Sigmoid colon (tissue), 4 donors: ENCODE results near the gene FBLIM1.

Experiments used
- CTCF ChIP-seq, 4 experiments: fragments of 450-650 bp in 3 of 4; fragments of 200-600 bp in 1 of 4; IDR thresholded peaks; one replicate each; pipeline ENCODE4 v1.5.1; 2016 to 2019; ENCODE audit warnings: antibody characterized with exemption in 4 of 4, mild to moderate bottlenecking in 3 of 4, moderate library complexity in 2 of 4
- EP300 ChIP-seq, 4 donors: sonication (generic); formaldehyde crosslinking; IDR thresholded peaks; one replicate each; pipeline ENCODE4 v1.6.1; 2017; ENCODE audit warnings: antibody characterized with exemption in 4 of 4
- POLR2A ChIP-seq, 2 donors: fragments of 450-650 bp; IDR thresholded peaks; one replicate each; pipeline ENCODE4 v1.6.1; 2016; ENCODE audit warnings: antibody characterized with exemption in 2 of 2, mild to moderate bottlenecking in 2 of 2, moderate library complexity in 2 of 2
- POLR2AphosphoS5 ChIP-seq, 4 donors: sonication (generic); formaldehyde crosslinking; IDR thresholded peaks; one replicate each; pipeline ENCODE4 v1.6.1; 2017; ENCODE audit warnings: antibody characterized with exemption in 4 of 4

GRCh38 chr1:15826810-15827507, 68.4 kb downstream of the FBLIM1 start:
- TF ChIP-seq POLR2A (IDR thresholded peaks at IDR 0.05), result no peak
- TF ChIP-seq CTCF (IDR thresholded peaks at IDR 0.05), result no peak
- TF ChIP-seq EP300 (IDR thresholded peaks at IDR 0.05), result no peak
- TF ChIP-seq POLR2AphosphoS5 (IDR thresholded peaks at IDR 0.05), result no peak
